H1 (cell line): ENCODE measurements around the gene RAD51B. TPM values are rescaled to one million over a fixed set of nuclear protein-coding genes. Genes with fewer than 3 reads are reported as not detected.

Experiments used
- CTCF ChIA-PET: fragments of 300-600 bp; sonication (Branson Sonifier 250); formaldehyde crosslinking; loops from one replicate; lab custom pipeline; 2021; ENCODE audit not compliant: partially characterized antibody; lab: Charles Lee
- POLR2A ChIA-PET: fragments of 300-600 bp; sonication (Branson Sonifier 250); formaldehyde crosslinking; loops from one replicate; lab custom pipeline; 2021; ENCODE audit warnings: inconsistent platforms; ENCODE audit not compliant: partially characterized antibody; lab: Charles Lee
- DNase-seq, 2 experiments: peaks; one replicate each; pipeline versions ENCODE4 v3.0.0 to v3.0.0-alpha.2; 2010 to 2022; ENCODE audit warnings: low spot score in 2 of 2, low read depth in 1 of 2, mixed read lengths in 1 of 2
- FAIRE-seq: peaks from 2 replicates; lab custom pipeline; 2011; peaks lifted over from hg19 to GRCh38; lab: Jason Lieb, UNC
- H2AFZ ChIP-seq: 2 replicates; pipeline ENCODE4 v1.8.1; 2012; ENCODE audit warnings: low read length, inconsistent platforms
- H2AK5ac ChIP-seq: 2 replicates; pipeline ENCODE4 v1.6.1; 2013; ENCODE audit warnings: low read depth, low read length
- H2BK120ac ChIP-seq: replicated peaks from 2 replicates; pipeline ENCODE3; 2013; ENCODE audit warnings: low read depth, low read length, inconsistent platforms
- H2BK12ac ChIP-seq: 2 replicates; pipeline ENCODE4 v1.6.1; 2013; ENCODE audit warnings: low read depth, low read length
- H2BK15ac ChIP-seq: 2 replicates; pipeline ENCODE4 v1.6.1; 2013; ENCODE audit warnings: low read length
- H2BK20ac ChIP-seq: 2 replicates; pipeline ENCODE4 v1.6.1; 2013; ENCODE audit warnings: low read length
- H2BK5ac ChIP-seq: 2 replicates; pipeline ENCODE4 v1.6.1; 2013; ENCODE audit warnings: low read depth, low read length
- H3K14ac ChIP-seq: 2 replicates; pipeline ENCODE4 v1.6.1; 2013; ENCODE audit warnings: inconsistent platforms; ENCODE audit not compliant: insufficient read length
- H3K18ac ChIP-seq: 2 replicates; pipeline ENCODE4 v1.6.1; 2013; ENCODE audit warnings: low read length; ENCODE audit errors: extremely low read depth
- H3K23ac ChIP-seq: 2 replicates; pipeline ENCODE4 v1.6.1; 2013; ENCODE audit warnings: inconsistent platforms; ENCODE audit not compliant: insufficient read length
- H3K23me2 ChIP-seq: 2 replicates; pipeline ENCODE4 v1.6.1; 2013; ENCODE audit warnings: low read depth, low read length
- H3K27ac ChIP-seq: 2 replicates; pipeline ENCODE4 v1.6.1; 2011; ENCODE audit warnings: low read depth, low read length, inconsistent platforms
- H3K27me3 ChIP-seq, 4 experiments: replicated peaks in 1 of 4; 1 replicate in 1 of 4; 2 replicates in 3 of 4; pipeline versions ENCODE4 v1.6.1 to v1.8.1; 2011 to 2013; ENCODE audit warnings: low read length in 3 of 4, mild to moderate bottlenecking in 3 of 4, inconsistent platforms in 2 of 4, mixed read lengths in 2 of 4, moderate library complexity in 1 of 4; ENCODE audit not compliant: control insufficient read depth in 3 of 4, insufficient read depth in 3 of 4; ENCODE audit errors: extremely low read depth in 1 of 4
- H3K36me3 ChIP-seq, 4 experiments: 2 replicates each; pipeline versions ENCODE4 v1.6.1 to v1.8.1; 2011 to 2013; ENCODE audit warnings: mild to moderate bottlenecking in 4 of 4, low read length in 3 of 4, moderate library complexity in 2 of 4, control low read depth in 1 of 4, inconsistent platforms in 1 of 4; ENCODE audit not compliant: insufficient read depth in 4 of 4, control insufficient read depth in 2 of 4
- H3K4ac ChIP-seq: replicated peaks from 2 replicates; pipeline ENCODE3; 2013; ENCODE audit warnings: low read length, low read depth, mixed read lengths, inconsistent platforms; ENCODE audit not compliant: insufficient read length
- H3K4me1 ChIP-seq, 4 experiments: replicated peaks in 1 of 4; 1 replicate in 1 of 4; 2 replicates in 3 of 4; pipeline versions ENCODE4 v1.6.1 to v1.8.1; 2011 to 2013; ENCODE audit warnings: low read length in 3 of 4, inconsistent platforms in 2 of 4, mixed read lengths in 1 of 4; ENCODE audit not compliant: insufficient read depth in 4 of 4, control insufficient read depth in 3 of 4
- H3K4me2 ChIP-seq, 2 experiments: 2 replicates each; pipeline versions ENCODE4 v1.6.1 to v1.8.1; 2011 to 2013; ENCODE audit warnings: low read depth in 2 of 2, low read length in 2 of 2, control low read depth in 1 of 2, inconsistent platforms in 1 of 2, mild to moderate bottlenecking in 1 of 2; ENCODE audit not compliant: insufficient read depth in 1 of 2
- H3K4me3 ChIP-seq, 4 experiments: fragments of 200-600, 300-600 bp in 1 of 4; sonication (generic), shearing (Covaris generic), sonication (Bioruptor Twin) in 1 of 4; 2 replicates each; pipeline versions ENCODE4 v1.5.1 to v1.8.1; 2011 to 2016; ENCODE audit warnings: low read length in 4 of 4, low read depth in 3 of 4, control low read depth in 2 of 4, inconsistent platforms in 2 of 4, mild to moderate bottlenecking in 2 of 4, mixed read lengths in 1 of 4, moderate library complexity in 1 of 4; ENCODE audit not compliant: insufficient read depth in 2 of 4; ENCODE audit errors: extremely low read depth in 1 of 4
- H3K56ac ChIP-seq: replicated peaks from 2 replicates; pipeline ENCODE3; 2013; ENCODE audit warnings: low read depth, mild to moderate bottlenecking, mixed read lengths, low read length, inconsistent platforms; ENCODE audit not compliant: insufficient read length
- H3K79me1 ChIP-seq: 2 replicates; pipeline ENCODE4 v1.6.1; 2013; ENCODE audit warnings: low read depth, low read length, control low read depth
- H3K79me2 ChIP-seq, 2 experiments: 2 replicates each; pipeline versions ENCODE4 v1.6.1 to v1.8.1; 2012 to 2013; ENCODE audit warnings: low read length in 2 of 2, mild to moderate bottlenecking in 2 of 2, inconsistent platforms in 1 of 2; ENCODE audit not compliant: insufficient read depth in 2 of 2, control insufficient read depth in 1 of 2
- H3K9ac ChIP-seq, 4 experiments: replicated peaks in 1 of 4; 1 replicate in 1 of 4; 2 replicates in 3 of 4; pipeline versions ENCODE4 v1.6.1 to v1.8.1; 2011 to 2013; ENCODE audit warnings: low read depth in 3 of 4, low read length in 3 of 4, control low read depth in 2 of 4, mild to moderate bottlenecking in 2 of 4, moderate library complexity in 2 of 4, inconsistent platforms in 1 of 4; ENCODE audit errors: extremely low read depth in 1 of 4
- H3K9me3 ChIP-seq, 2 experiments: 2 replicates each; pipeline versions ENCODE4 v1.6.1 to v1.8.1; 2012 to 2013; ENCODE audit warnings: mild to moderate bottlenecking in 2 of 2, moderate library complexity in 2 of 2, control low read depth in 1 of 2, inconsistent platforms in 1 of 2, low read depth in 1 of 2, low read length in 1 of 2, mixed read lengths in 1 of 2; ENCODE audit not compliant: insufficient read depth in 2 of 2
- H4K20me1 ChIP-seq, 2 experiments: replicated peaks in 1 of 2; 2 replicates each; pipeline versions ENCODE3 to v1.8.1; 2011 to 2013; ENCODE audit warnings: inconsistent platforms in 2 of 2, low read length in 2 of 2, mild to moderate bottlenecking in 1 of 2; ENCODE audit not compliant: insufficient read depth in 2 of 2, control insufficient read depth in 1 of 2
- H4K5ac ChIP-seq: 2 replicates; pipeline ENCODE4 v1.6.1; 2013; ENCODE audit warnings: low read length, low read depth, mixed read lengths, inconsistent platforms; ENCODE audit not compliant: insufficient read length
- H4K8ac ChIP-seq: 2 replicates; pipeline ENCODE4 v1.8.0; 2013; ENCODE audit warnings: mild to moderate bottlenecking, moderate library complexity, low read length, inconsistent platforms; ENCODE audit not compliant: insufficient read depth; ENCODE audit errors: extremely low read depth
- H4K91ac ChIP-seq: replicated peaks from 2 replicates; pipeline ENCODE3; 2013; ENCODE audit warnings: low read length, mixed read lengths, inconsistent platforms; ENCODE audit not compliant: insufficient read length
- CBX8 ChIP-seq: fragments of 300-800, 300-1000 bp; sonication (generic); IDR thresholded peaks from 2 replicates; pipeline ENCODE4 v1.7.1; 2016; ENCODE audit warnings: low read depth, low read length, borderline replicate concordance
- KDM1A ChIP-seq: fragments of 200-600, 300-600 bp; sonication (generic); IDR thresholded peaks from 2 replicates; pipeline ENCODE4 v1.7.1; 2016; ENCODE audit warnings: mild to moderate bottlenecking, low read length, borderline replicate concordance
- WGBS, 2 experiments: shearing (Covaris generic) in 1 of 2; methylation state at CpG; one replicate each; pipeline versions ENCODE4 v1.1.6 to v1.1.7; 2013 to 2015; ENCODE audit warnings: low lambda C conversion rate in 2 of 2, mixed read lengths in 2 of 2, inconsistent platforms in 1 of 2, low coverage in 1 of 2, missing lambda C conversion rate in 1 of 2; ENCODE audit not compliant: insufficient replicate concordance in 2 of 2, insufficient coverage in 1 of 2, insufficient read length in 1 of 2; ENCODE audit errors: extremely low coverage in 1 of 2, missing lambda C conversion rate in 1 of 2; 5-methylcytosine and 5-hydroxymethylcytosine counted together
- polyA plus RNA-seq, 7 experiments: library from polyadenylated mRNA; depleted of rRNA in 3 of 7; stranded (reverse) in 5 of 7; unstranded in 2 of 7; fragments of >200 nt in 5 of 7; fragments of 200-250 nt in 2 of 7; gene quantifications; 1 replicate in 5 of 7; 2 replicates in 1 of 7; 4 replicates in 1 of 7; pipeline versions ENCODE4 v1.2.1 to v1.2.3, GENCODE V29; 2011 to 2013; ENCODE audit warnings: missing spikeins in 2 of 7, mixed read lengths in 2 of 7
- total RNA-seq: library from RNA; stranded (reverse); fragmentation: NEBNext Ultra II Directional; extraction: Animal tissue kit (Norgen Biotek cat#: 25700); gene quantifications from 2 replicates; pipeline ENCODE4 v1.2.1, GENCODE V29; 2021

Gene RAD51B
- total and polyA plus RNA-seq, 2 of the 8 experiments (the other 6 are each of a cell fraction or from before 2014, with no cell fraction given), result 3.9 to 14.9 TPM

GRCh38 chr14:68424443-68425172 lies 605.0 kb downstream of the RAD51B start:
- H4K5ac ChIP-seq, result no peak overlapping the region
- H3K27ac ChIP-seq, result no peak overlapping the region
- peaks cover 0 to 4% (median 2%) of the 10 kb centered on the region in 4 experiments; a peak in 2 of 7 replicates for H3K4me1 ChIP-seq
- peak; percentile 39 for FAIRE-seq
- no peak overlapping the region for H3K18ac ChIP-seq
- no peaks in the 10 kb centered on the region for H3K79me2 ChIP-seq
- H3K4me3 ChIP-seq, result no peak overlapping the region
- no peak overlapping the region for H2BK12ac ChIP-seq
- H4K91ac ChIP-seq, result no peak overlapping the region
- ChIA-PET CTCF (no interaction called here), POLR2A (no interaction called here)
- WGBS, 2 experiments, result 36% methylated on average over 2 of the region's 2 CpGs; no CpG with 5 or more reads in 1 of the 2 experiments
- no peak for DNase-seq
- no peak overlapping the region for H3K4me2 ChIP-seq
- H2BK15ac ChIP-seq, result no peak overlapping the region
- H2BK20ac ChIP-seq, result no peak overlapping the region
- H3K23ac ChIP-seq, result no peak overlapping the region
- H4K20me1 ChIP-seq, result no peaks in the 10 kb centered on the region
- H4K8ac ChIP-seq, result no peak overlapping the region
- no peak overlapping the region for H3K9ac ChIP-seq
- no peak overlapping the region for H3K56ac ChIP-seq
- H3K23me2 ChIP-seq, result no peaks in the 10 kb centered on the region
- TF ChIP-seq KDM1A (peak; percentile 90; the same call in 1 of the 2 replicates), CBX8 (no peak)
- no peaks in the 10 kb centered on the region for H3K9me3 ChIP-seq
- no peak overlapping the region for H2BK5ac ChIP-seq
- no peak overlapping the region for H2AFZ ChIP-seq
- no peaks in the 10 kb centered on the region for H3K36me3 ChIP-seq
- H3K79me1 ChIP-seq, result no peaks in the 10 kb centered on the region
- H2BK120ac ChIP-seq, result no peak overlapping the region
- no peak overlapping the region for H3K4ac ChIP-seq
- no peaks in the 10 kb centered on the region for H3K27me3 ChIP-seq
- no peak overlapping the region; the same call in 1 of the 2 replicates for H2AK5ac ChIP-seq
- no peak overlapping the region for H3K14ac ChIP-seq
